Neural progenitor cell (in vitro differentiated cells): ENCODE measurements around the gene TNS3. TPM values are rescaled to one million over a fixed set of nuclear protein-coding genes. Genes with fewer than 3 reads are reported as not detected.
A peak's percentile ranks its signal among the peaks of the same experiment; 100 is the strongest.
"Not testable (repeated sequence)": the region's sequence is repeated elsewhere in the genome, so short reads cannot be mapped to it uniquely, and the experiment has no call there.

Experiments used
- DNase-seq: peaks from one replicate; pipeline ENCODE4 v3.0.0-alpha.2; 2016; ENCODE audit warnings: low spot score
- H2AFZ ChIP-seq: fragments of 200-600 bp; sonication (generic); replicated peaks from 2 replicates; pipeline ENCODE4 v1.6.1; 2016; ENCODE audit warnings: antibody characterized with exemption
- H3F3A ChIP-seq: fragments of 200-600 bp; sonication (generic); 2 replicates; pipeline ENCODE4 v1.6.1; 2016; ENCODE audit warnings: antibody characterized with exemption, low read depth
- H3K27ac ChIP-seq: fragments of 200-600 bp; sonication (generic); 2 replicates; pipeline ENCODE4 v1.5.1; 2016; ENCODE audit warnings: mild to moderate bottlenecking
- H3K27me3 ChIP-seq: fragments of 200-600 bp; sonication (generic); 2 replicates; pipeline ENCODE4 v1.6.1; 2016; ENCODE audit warnings: mild to moderate bottlenecking, moderate library complexity
- H3K36me3 ChIP-seq: fragments of 200-600 bp; sonication (generic); 2 replicates; pipeline ENCODE4 v1.5.1; 2016
- H3K4me1 ChIP-seq: fragments of 200-600 bp; sonication (generic); 2 replicates; pipeline ENCODE4 v1.6.1; 2016; ENCODE audit warnings: mixed run types
- H3K4me2 ChIP-seq: fragments of 200-600 bp; sonication (generic); 2 replicates; pipeline ENCODE4 v1.6.1; 2016
- H3K4me3 ChIP-seq: fragments of 200-600 bp; sonication (generic); 2 replicates; pipeline ENCODE4 v1.5.1; 2016
- H3K79me2 ChIP-seq: fragments of 200-600 bp; sonication (generic); 2 replicates; pipeline ENCODE4 v1.6.1; 2016; ENCODE audit warnings: low read depth
- H3K9ac ChIP-seq: fragments of 200-600 bp; sonication (generic); 2 replicates; pipeline ENCODE4 v1.6.1; 2016
- H3K9me3 ChIP-seq: fragments of 200-600 bp; sonication (generic); 2 replicates; pipeline ENCODE4 v1.5.1; 2016; ENCODE audit warnings: low read depth
- H4K20me1 ChIP-seq: fragments of 200-600 bp; sonication (generic); 2 replicates; pipeline ENCODE4 v1.6.1; 2016; ENCODE audit warnings: low read depth
- H3K27ac Mint-ChIP-seq: 3 replicates; pipeline ENCODE4 v1.8.0; 2021; ENCODE audit warnings: mixed read lengths
- H3K27me3 Mint-ChIP-seq: 2 replicates; pipeline ENCODE4 v1.8.0; 2022; ENCODE audit warnings: low read depth, mild to moderate bottlenecking, inconsistent platforms, moderate library complexity, mixed read lengths; ENCODE audit not compliant: insufficient read depth
- H3K36me3 Mint-ChIP-seq: 3 replicates; pipeline ENCODE4 v1.8.0; 2021; ENCODE audit warnings: mixed read lengths
- H3K4me1 Mint-ChIP-seq: 3 replicates; pipeline ENCODE4 v1.8.0; 2021; ENCODE audit warnings: mixed read lengths
- H3K4me3 Mint-ChIP-seq: 3 replicates; pipeline ENCODE4 v1.8.0; 2021; ENCODE audit warnings: mild to moderate bottlenecking, moderate library complexity, mixed read lengths
- H3K9me3 Mint-ChIP-seq: 3 replicates; pipeline ENCODE4 v1.8.0; 2020; ENCODE audit warnings: mixed read lengths
- EZH2 ChIP-seq: fragments of 200-600 bp; sonication (generic); IDR thresholded peaks from 2 replicates; pipeline ENCODE4 v1.6.1; 2017; ENCODE audit warnings: antibody characterized with exemption, mild to moderate bottlenecking, moderate library complexity
- EZH2phosphoT487 ChIP-seq: fragments of 200-600 bp; sonication (generic); IDR thresholded peaks from 2 replicates; pipeline ENCODE4 v1.6.1; 2017; ENCODE audit warnings: antibody characterized with exemption
- total RNA-seq: library from RNA; depleted of rRNA; stranded (reverse); fragments of >200 nt; gene quantifications from 2 replicates; pipeline ENCODE4 v1.2.3, GENCODE V29; 2015; ENCODE audit warnings: low replicate concordance
- TF ChIP-seq, protein P1 (sequence below): fragments of 200-600 bp; sonication (generic); IDR thresholded peaks from 2 replicates; pipeline ENCODE4 v1.5.1; 2017; ENCODE audit warnings: antibody characterized with exemption, mild to moderate bottlenecking

Gene TNS3
- total RNA-seq, 1 donor from 2014 or later, result 15.0 TPM

DNA sequence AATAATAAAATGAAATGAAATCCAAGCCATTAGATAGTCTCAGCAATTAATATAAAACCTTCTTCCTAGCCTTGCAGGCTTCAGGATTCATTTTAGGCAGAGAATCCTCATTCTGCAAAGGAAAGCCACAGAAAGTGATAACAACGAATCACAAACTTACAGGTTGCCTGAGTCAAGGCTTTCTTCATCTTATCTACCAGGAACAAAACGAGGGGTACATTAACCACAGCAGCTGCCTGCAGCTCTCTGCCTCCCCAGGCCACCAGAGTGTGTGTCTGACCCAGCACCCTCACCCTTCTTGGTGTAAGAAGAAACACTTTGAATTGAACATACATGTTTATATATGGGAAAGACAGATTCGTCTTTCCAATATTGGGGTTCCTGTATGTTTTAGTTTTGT lies 12.5 kb upstream of the TNS3 start:
- Histone ChIP-seq H4K20me1 (no peaks in the 10 kb centered on the region), H3K9me3 (no peaks in the 10 kb centered on the region), H3K27ac (no peak overlapping the region), H2AFZ (no peak overlapping the region), H3K79me2 (no peaks in the 10 kb centered on the region), H3K4me3 (no peak overlapping the region), H3K4me2 (no peak overlapping the region), H3K4me1 (peaks cover 9% of the 10 kb centered on the region), H3K9ac (no peak overlapping the region), H3K36me3 (no peaks in the 10 kb centered on the region), H3K27me3 (no peaks in the 10 kb centered on the region), H3F3A (no peaks in the 10 kb centered on the region)
- H3K36me3 Mint-ChIP-seq, result no peaks in the 10 kb centered on the region
- no peak overlapping the region for H3K27ac Mint-ChIP-seq
- no peak for DNase-seq
- no peak overlapping the region for H3K4me3 Mint-ChIP-seq
- peaks cover 8% of the 10 kb centered on the region for H3K27me3 Mint-ChIP-seq
- peaks cover 13% of the 10 kb centered on the region for H3K4me1 Mint-ChIP-seq
- TF ChIP-seq EZH2 (no peak), EZH2phosphoT487 (no peak)
- TF ChIP-seq, protein P1, sequence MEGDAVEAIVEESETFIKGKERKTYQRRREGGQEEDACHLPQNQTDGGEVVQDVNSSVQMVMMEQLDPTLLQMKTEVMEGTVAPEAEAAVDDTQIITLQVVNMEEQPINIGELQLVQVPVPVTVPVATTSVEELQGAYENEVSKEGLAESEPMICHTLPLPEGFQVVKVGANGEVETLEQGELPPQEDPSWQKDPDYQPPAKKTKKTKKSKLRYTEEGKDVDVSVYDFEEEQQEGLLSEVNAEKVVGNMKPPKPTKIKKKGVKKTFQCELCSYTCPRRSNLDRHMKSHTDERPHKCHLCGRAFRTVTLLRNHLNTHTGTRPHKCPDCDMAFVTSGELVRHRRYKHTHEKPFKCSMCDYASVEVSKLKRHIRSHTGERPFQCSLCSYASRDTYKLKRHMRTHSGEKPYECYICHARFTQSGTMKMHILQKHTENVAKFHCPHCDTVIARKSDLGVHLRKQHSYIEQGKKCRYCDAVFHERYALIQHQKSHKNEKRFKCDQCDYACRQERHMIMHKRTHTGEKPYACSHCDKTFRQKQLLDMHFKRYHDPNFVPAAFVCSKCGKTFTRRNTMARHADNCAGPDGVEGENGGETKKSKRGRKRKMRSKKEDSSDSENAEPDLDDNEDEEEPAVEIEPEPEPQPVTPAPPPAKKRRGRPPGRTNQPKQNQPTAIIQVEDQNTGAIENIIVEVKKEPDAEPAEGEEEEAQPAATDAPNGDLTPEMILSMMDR, result no peak
- H3K9me3 Mint-ChIP-seq, result peaks cover 4% of the 10 kb centered on the region

DNA sequence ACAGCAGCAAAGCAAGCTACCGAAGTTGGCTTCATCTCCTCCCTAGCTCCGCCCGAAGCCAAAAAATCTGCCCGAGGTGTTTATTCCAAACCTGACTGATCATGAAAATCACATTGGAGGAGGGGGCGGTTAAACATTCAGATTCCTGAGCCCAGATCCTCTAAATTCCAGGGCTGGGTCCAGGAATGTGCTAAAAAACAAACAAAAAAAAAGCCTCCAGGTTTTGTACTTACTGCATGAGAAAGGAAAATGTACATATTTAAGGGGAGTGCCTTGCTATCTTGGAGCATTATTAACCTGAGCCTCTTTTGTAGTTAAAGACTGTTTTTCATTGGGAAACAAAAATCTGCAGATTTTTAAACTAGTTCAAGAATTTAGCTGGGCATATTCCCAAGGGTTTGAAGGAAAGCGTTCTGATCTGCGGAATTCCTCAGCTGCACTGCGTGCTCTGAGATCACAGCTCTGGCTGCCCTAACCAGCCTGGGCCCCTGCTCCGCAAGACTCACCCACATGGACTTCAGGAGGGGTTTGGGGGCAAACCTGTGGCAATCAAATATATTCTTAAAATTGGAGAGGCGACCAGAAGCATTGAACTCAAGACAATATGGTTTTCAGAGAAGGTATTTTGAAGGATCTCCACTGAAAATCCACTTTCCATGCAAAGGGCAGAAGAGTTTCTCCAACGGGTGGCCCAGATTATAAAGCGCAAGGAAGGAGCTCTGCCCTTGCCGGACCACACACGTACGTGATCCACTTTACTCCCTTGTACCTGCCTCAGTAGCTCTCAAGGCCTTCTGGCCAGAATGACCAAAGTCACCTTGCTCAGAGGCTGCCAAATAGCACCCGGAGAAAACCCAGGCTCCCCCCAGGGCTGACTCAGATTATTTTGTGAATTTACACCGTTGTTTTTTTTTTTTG lies 10.0 kb upstream of the TNS3 start:
- Mint-ChIP-seq H3K36me3 (no peaks in the 10 kb centered on the region), H3K27me3 (peaks cover 11% of the 10 kb centered on the region), H3K27ac (no peak overlapping the region), H3K9me3 (no peaks in the 10 kb centered on the region), H3K4me1 (peaks cover 13% of the 10 kb centered on the region), H3K4me3 (no peak overlapping the region)
- Histone ChIP-seq H3F3A (no peaks in the 10 kb centered on the region), H4K20me1 (no peaks in the 10 kb centered on the region), H3K79me2 (no peaks in the 10 kb centered on the region), H3K9ac (no peak overlapping the region), H3K4me2 (no peak overlapping the region), H3K36me3 (no peaks in the 10 kb centered on the region), H3K27ac (no peak overlapping the region), H3K4me1 (peaks cover 9% of the 10 kb centered on the region), H3K4me3 (no peak overlapping the region), H3K9me3 (no peaks in the 10 kb centered on the region), H3K27me3 (no peaks in the 10 kb centered on the region), H2AFZ (peak overlapping the region; percentile 73)
- TF ChIP-seq EZH2, result no peak
- no peak for TF ChIP-seq EZH2phosphoT487
- TF ChIP-seq, protein P1, result no peak
- DNase-seq, result peak; percentile 33

DNA sequence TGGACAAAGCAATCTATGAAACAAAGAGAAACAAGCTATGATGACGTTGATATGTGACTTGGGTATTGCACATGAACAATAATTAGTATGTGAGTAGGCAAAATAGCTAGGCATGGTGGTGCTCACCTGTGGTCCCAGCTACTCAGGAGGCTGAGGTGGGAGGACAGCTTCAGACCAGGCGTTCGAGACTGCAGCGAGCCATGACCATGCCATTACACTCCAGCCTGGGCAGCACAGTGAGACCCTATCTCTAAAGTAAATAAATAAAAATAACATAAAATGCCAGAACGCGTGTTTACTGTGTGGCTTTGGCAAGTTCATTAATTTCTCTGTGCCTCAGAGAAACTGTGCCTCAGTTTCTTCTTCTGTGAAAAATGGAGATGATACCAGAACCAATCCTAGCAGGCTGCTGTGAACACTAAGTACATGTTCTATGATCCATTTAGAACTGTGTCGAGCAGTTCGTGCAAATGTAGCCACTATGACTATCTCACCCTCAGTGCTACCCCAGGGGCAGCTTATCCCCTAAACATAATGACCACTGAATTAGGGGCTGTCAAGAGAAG lies 9.3 kb upstream of the TNS3 start:
- H3K4me3 Mint-ChIP-seq, result no peak overlapping the region
- Histone ChIP-seq H3K27me3 (no peaks in the 10 kb centered on the region), H2AFZ (no peak overlapping the region), H3K4me1 (peaks cover 9% of the 10 kb centered on the region), H4K20me1 (no peaks in the 10 kb centered on the region), H3K9ac (no peak overlapping the region), H3K4me3 (no peak overlapping the region), H3K4me2 (no peak overlapping the region), H3K9me3 (no peaks in the 10 kb centered on the region), H3K79me2 (no peaks in the 10 kb centered on the region), H3K36me3 (no peaks in the 10 kb centered on the region), H3K27ac (no peak overlapping the region), H3F3A (no peaks in the 10 kb centered on the region)
- H3K27me3 Mint-ChIP-seq, result peaks cover 13% of the 10 kb centered on the region
- no peak for DNase-seq
- peaks cover 13% of the 10 kb centered on the region for H3K4me1 Mint-ChIP-seq
- TF ChIP-seq, protein P1, result no peak
- TF ChIP-seq EZH2 (no peak), EZH2phosphoT487 (no peak)
- no peaks in the 10 kb centered on the region for H3K9me3 Mint-ChIP-seq
- H3K27ac Mint-ChIP-seq, result no peak overlapping the region
- no peaks in the 10 kb centered on the region for H3K36me3 Mint-ChIP-seq

DNA sequence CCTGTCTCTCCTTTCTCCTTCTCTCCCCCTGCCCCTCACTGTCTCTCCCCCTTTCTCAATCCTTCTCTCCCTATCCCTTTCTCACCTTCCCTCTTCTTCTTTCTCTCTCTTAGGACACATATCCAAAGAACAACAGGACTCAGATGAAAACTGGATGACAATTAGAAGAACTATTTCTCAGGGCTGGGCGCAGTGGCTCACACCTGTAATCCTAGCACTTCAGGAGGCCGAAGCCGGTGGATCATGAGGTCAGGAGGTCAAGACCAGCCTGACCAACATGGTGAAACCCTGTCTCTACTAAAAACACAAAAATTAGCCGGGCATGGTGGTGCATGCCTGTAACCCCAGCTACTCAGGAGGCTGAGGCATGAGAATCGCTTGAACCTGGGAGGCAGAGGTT lies 8.3 kb upstream of the TNS3 start:
- not testable (repeated sequence) for DNase-seq, H3K79me2 ChIP-seq, H3K27me3 ChIP-seq, H3K9me3 ChIP-seq, H3K4me3 ChIP-seq, H3K36me3 Mint-ChIP-seq, H3K4me2 ChIP-seq, H4K20me1 ChIP-seq, H2AFZ ChIP-seq, H3K9me3 Mint-ChIP-seq, H3K9ac ChIP-seq, H3F3A ChIP-seq, H3K4me1 ChIP-seq, H3K27ac ChIP-seq, H3K36me3 ChIP-seq
- H3K27ac Mint-ChIP-seq, result peak overlapping the region; percentile 10
- H3K4me1 Mint-ChIP-seq, result peaks cover 13% of the 10 kb centered on the region
- H3K27me3 Mint-ChIP-seq, result peaks cover 13% of the 10 kb centered on the region
- peak overlapping the region; percentile 6 for H3K4me3 Mint-ChIP-seq
